Measurements from ENCODE around the gene RPL18.

RPL18 gene

GRCh38 chr19:48609571-48610108, 9.3 kb downstream of the RPL18 start:
- H3K27ac ChIP-seq (ENCODE audit: poor library complexity, severe bottlenecking) = no peak overlapping the region
- H3K9me3 ChIP-seq (ENCODE audit: severe bottlenecking) = no peaks in the 10 kb centered on the region

GRCh38 chr19:48608798-48609263, 10.1 kb downstream of the RPL18 start:
- no peak overlapping the region for H3K4me3 ChIP-seq (ENCODE audit: severe bottlenecking)
- peak; percentile 73 for ATAC-seq (ENCODE audit: low read depth)
- H3K27me3 ChIP-seq (ENCODE audit: insufficient read depth, poor library complexity, severe bottlenecking) = no peaks in the 10 kb centered on the region
- DNase-seq (ENCODE audit: low spot score) = no peak
- H3K36me3 ChIP-seq (ENCODE audit: low read depth) = no peaks in the 10 kb centered on the region
- H3K27ac ChIP-seq (ENCODE audit: poor library complexity, severe bottlenecking) = no peak overlapping the region
- H3K4me1 ChIP-seq (ENCODE audit: insufficient read depth, poor library complexity, severe bottlenecking) = no peaks in the 10 kb centered on the region
- H3K9me3 ChIP-seq (ENCODE audit: severe bottlenecking) = no peaks in the 10 kb centered on the region
- TF ChIP-seq CTCF (IDR thresholded peaks at IDR 0.05; ENCODE audit: poor library complexity, severe bottlenecking) = peak; percentile 83

More at GRCh38 chr19:48609571-48610108, 9.3 kb downstream of the RPL18 start:
- Histone ChIP-seq H3K36me3 (ENCODE audit: low read depth) (no peaks in the 10 kb centered on the region), H3K27me3 (ENCODE audit: insufficient read depth, poor library complexity, severe bottlenecking) (no peaks in the 10 kb centered on the region), H3K4me3 (ENCODE audit: severe bottlenecking) (no peak overlapping the region), H3K4me1 (ENCODE audit: insufficient read depth, poor library complexity, severe bottlenecking) (peaks cover 3% of the 10 kb centered on the region)
- no peak for TF ChIP-seq CTCF (IDR thresholded peaks at IDR 0.05; ENCODE audit: poor library complexity, severe bottlenecking)
- no peak for DNase-seq (ENCODE audit: low spot score)
- no peak for ATAC-seq (ENCODE audit: low read depth)

DNA sequence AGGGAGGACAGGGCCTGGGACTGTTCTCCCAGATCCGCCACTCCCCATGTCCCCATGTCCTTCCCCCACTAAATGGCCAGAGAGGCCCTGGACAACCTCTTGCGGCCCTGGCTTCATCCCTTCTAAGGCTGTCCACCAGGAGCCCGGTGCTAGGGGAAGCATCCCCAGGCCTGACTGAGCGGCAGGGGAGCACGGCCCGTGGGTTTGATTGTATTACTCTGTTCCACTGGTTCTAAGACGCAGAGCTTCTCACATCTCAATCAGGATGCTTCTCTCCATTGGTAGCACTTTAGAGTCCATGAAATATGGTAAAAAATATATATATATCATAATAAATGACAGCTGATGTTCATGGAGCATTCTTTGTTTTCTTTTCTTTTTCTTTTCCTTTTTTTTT, 11.6 kb downstream of the RPL18 start:
- ATAC-seq (ENCODE audit: low read depth) (no peak), DNase-seq (ENCODE audit: low spot score) (no peak)
- no peaks in the 10 kb centered on the region for H3K27me3 ChIP-seq (ENCODE audit: insufficient read depth, poor library complexity, severe bottlenecking)
- no peak for TF ChIP-seq CTCF (IDR thresholded peaks at IDR 0.05; ENCODE audit: poor library complexity, severe bottlenecking)
- no peaks in the 10 kb centered on the region for H3K36me3 ChIP-seq (ENCODE audit: low read depth)
- H3K4me3 ChIP-seq (ENCODE audit: severe bottlenecking) = no peak overlapping the region
- no peaks in the 10 kb centered on the region for H3K4me1 ChIP-seq (ENCODE audit: insufficient read depth, poor library complexity, severe bottlenecking)
- no peak overlapping the region for H3K27ac ChIP-seq (ENCODE audit: poor library complexity, severe bottlenecking)
- H3K9me3 ChIP-seq (ENCODE audit: severe bottlenecking) = no peaks in the 10 kb centered on the region

DNA sequence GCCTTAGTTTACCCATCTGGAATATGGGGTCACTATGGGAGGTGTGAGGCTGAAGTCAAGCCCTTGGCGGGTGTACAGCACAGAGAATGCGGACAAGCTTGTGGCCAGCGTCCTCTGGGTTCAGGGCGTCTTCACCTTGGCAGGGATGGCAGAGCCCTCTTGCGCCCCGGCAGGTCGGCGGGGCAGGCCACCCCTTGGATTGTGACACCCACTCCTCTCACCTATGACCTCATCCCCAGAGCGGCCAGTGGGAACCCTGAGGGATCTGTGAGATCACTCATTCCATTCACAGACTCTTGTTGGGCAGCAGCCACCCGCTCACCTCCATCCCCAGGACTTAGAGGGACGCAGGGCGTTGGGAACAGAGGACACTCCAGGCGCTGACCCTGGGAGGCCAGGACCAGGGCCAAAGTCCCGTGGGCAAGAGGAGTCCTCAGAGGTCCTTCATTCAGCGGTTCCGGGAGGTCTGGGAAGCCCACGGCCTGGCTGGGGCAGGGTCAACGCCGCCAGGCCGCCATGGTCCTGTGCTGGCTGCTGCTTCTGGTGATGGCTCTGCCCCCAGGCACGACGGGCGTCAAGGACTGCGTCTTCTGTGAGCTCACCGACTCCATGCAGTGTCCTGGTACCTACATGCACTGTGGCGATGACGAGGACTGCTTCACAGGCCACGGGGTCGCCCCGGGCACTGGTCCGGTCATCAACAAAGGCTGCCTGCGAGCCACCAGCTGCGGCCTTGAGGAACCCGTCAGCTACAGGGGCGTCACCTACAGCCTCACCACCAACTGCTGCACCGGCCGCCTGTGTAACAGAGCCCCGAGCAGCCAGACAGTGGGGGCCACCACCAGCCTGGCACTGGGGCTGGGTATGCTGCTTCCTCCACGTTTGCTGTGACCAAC, 12.3 kb downstream of the RPL18 start, which contains the start of gene SPACA4:
Gene SPACA4, plus strand, starts transcription at position 280 of the 896 bp plus-strand sequence. Its CDS starts 237 bp downstream, at position 517.
- Histone ChIP-seq H3K27ac (ENCODE audit: poor library complexity, severe bottlenecking) (no peak within 1 kb of the TSS), H3K4me1 (ENCODE audit: insufficient read depth, poor library complexity, severe bottlenecking) (no peaks in the 10 kb centered on the region), H3K4me3 (ENCODE audit: severe bottlenecking) (no peak within 1 kb of the TSS), H3K36me3 (ENCODE audit: low read depth) (no peaks in the 10 kb centered on the region), H3K27me3 (ENCODE audit: insufficient read depth, poor library complexity, severe bottlenecking) (no peaks in the 10 kb centered on the region), H3K9me3 (ENCODE audit: severe bottlenecking) (no peaks in the 10 kb centered on the region)
- ATAC-seq (ENCODE audit: low read depth) (no peak), DNase-seq (ENCODE audit: low spot score) (no peak)
- TF ChIP-seq CTCF (IDR thresholded peaks at IDR 0.05; ENCODE audit: poor library complexity, severe bottlenecking) = no peak
